ENCODE measurements around the gene DENND4A.

- TF ChIP-seq, protein P1, sequence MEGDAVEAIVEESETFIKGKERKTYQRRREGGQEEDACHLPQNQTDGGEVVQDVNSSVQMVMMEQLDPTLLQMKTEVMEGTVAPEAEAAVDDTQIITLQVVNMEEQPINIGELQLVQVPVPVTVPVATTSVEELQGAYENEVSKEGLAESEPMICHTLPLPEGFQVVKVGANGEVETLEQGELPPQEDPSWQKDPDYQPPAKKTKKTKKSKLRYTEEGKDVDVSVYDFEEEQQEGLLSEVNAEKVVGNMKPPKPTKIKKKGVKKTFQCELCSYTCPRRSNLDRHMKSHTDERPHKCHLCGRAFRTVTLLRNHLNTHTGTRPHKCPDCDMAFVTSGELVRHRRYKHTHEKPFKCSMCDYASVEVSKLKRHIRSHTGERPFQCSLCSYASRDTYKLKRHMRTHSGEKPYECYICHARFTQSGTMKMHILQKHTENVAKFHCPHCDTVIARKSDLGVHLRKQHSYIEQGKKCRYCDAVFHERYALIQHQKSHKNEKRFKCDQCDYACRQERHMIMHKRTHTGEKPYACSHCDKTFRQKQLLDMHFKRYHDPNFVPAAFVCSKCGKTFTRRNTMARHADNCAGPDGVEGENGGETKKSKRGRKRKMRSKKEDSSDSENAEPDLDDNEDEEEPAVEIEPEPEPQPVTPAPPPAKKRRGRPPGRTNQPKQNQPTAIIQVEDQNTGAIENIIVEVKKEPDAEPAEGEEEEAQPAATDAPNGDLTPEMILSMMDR (conservative IDR thresholded peaks at IDR 0.05; ENCODE audit: low read depth, low read length): no peak
- TF ChIP-seq POLR2A (IDR thresholded peaks at IDR 0.05; ENCODE audit: low read depth, low read length) (no peak), SMC3 (IDR thresholded peaks at IDR 0.05; ENCODE audit: low read depth, low read length) (no peak), FOS (IDR thresholded peaks at IDR 0.05; ENCODE audit: low read depth, low read length) (no peak), RAD21 (IDR thresholded peaks at IDR 0.05; ENCODE audit: low read length) (no peak), MXI1 (IDR thresholded peaks at IDR 0.05; ENCODE audit: borderline replicate concordance, low read depth, low read length) (no peak), MAZ (IDR thresholded peaks at IDR 0.05; ENCODE audit: borderline replicate concordance, low read depth, low read length) (no peak), CEBPB (IDR thresholded peaks at IDR 0.05; ENCODE audit: low read depth, low read length) (no peak)
- TF ChIP-seq, protein P2, sequence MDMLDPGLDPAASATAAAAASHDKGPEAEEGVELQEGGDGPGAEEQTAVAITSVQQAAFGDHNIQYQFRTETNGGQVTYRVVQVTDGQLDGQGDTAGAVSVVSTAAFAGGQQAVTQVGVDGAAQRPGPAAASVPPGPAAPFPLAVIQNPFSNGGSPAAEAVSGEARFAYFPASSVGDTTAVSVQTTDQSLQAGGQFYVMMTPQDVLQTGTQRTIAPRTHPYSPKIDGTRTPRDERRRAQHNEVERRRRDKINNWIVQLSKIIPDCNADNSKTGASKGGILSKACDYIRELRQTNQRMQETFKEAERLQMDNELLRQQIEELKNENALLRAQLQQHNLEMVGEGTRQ (IDR thresholded peaks at IDR 0.05; ENCODE audit: low read depth, low read length): no peak
Observed at GRCh38 chr15:65723876-65724275, 68.2 kb downstream of the DENND4A start.
